SKM-1 (cell line): ENCODE data around the gene COBL.

Source experiments
- DNase-seq: peaks from one replicate; lab custom pipeline; 2025; ENCODE audit not compliant: unreplicated experiment; lab: John Stamatoyannopoulos, UW

The COBL gene

DNA sequence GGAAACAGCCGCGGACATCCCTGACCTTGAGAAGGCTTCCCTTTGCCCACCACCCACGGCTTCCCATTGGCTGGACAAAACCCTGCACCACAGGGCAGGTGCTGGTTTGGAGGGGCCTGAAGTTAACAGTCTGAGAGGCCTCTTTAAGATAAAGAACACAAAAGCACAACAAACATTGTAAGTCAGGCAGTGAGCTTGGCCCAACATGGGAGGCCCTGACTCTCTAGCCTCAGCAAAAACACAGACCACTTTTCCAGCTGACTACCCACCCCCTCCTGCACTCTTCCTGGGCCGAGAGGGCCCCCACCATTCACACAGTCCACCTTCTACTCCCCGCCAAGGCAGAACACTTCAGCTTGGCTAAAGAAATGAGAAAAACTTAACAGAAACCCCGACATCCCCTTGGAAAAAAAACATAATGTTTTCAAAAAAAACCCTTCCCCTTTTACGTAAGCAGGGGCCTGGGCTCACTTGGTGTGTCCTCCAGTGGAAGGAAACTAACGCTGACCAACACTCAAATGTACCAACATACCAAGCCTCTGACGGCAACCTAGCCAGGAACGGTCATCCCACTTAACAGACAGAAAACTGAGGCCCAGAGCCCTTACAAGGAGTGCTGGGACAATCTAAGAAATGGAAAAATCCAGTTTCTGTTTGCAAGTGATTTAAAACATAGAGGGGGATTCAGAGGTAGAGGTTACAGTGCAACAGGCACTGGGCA is 80.9 kb downstream of the COBL start:
- DNase-seq, result no peak

DNA sequence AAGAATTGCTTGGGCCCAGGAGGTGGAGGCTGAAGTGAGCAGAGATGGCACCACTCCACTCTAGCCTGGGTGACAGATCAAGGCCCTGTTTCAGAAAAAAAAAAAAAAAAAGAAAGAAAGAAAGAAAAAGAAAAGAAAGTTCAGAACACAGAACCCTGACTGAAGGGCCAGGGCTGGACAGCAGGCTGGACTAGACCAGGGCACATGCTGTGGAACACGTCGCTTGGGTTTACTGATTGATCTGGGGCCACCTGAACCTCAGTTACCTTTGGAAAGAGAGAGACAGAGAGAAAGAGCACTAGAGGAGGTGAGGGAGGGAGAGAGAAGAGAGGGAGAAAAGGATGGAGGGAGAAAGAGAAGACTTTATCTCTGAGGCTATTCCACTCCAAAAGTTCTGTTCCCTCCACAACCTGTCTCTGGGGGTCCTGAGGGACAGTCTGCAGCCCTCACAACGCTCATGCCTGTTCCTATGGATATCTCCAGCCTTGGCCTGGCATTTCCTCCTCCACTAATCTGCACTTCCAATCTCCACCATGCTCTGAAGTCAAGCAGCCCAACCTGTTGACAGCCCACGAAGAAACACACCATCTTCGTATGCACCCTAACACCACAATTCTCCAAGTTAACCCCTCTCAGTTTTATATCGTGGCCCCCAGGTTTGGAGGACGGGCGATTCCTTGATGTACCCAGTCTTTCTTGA is 81.8 kb downstream of the COBL start:
- no peak for DNase-seq

DNA sequence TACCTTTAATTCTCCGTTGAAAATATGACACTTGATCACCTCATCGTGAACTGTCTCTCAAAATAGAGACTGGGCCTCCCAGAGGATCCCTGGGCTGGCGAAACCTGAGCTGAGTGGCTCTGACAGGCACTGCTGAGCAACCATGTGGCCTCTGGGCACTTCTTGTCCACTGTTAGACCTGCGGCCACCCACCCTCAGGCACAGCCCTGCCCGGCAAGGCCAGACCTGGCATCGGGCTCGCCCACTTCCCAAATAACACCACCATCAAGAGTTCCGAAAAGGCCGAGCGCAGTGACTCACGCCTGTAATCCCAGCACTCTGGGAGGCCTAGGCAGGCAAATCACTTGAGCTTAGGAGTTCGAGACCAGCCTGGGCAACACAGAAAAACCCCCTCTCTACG is 82.5 kb downstream of the COBL start:
- no peak for DNase-seq

- DNase-seq, result no peak
Observed at GRCh38 chr7:51233374-51233773, 83.2 kb downstream of the COBL start.

- DNase-seq, result no peak
Observed at GRCh38 chr7:51230723-51231122, 85.9 kb downstream of the COBL start.

DNA sequence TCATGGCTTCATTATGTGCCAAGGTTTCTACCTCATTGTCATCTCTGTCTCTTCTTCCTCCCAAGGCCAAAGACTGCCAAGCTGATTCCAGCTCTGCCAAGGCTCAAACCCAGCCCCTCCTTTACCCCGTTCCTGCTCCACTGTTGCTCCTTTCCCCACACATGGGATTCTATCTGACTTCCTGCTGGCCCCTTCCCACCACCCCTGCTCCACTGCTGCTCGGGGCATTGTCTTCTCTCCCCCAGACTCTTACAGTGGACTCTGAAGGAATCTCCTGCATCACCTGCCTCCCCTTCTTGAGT is 86.3 kb downstream of the COBL start:
- DNase-seq, result no peak

DNA sequence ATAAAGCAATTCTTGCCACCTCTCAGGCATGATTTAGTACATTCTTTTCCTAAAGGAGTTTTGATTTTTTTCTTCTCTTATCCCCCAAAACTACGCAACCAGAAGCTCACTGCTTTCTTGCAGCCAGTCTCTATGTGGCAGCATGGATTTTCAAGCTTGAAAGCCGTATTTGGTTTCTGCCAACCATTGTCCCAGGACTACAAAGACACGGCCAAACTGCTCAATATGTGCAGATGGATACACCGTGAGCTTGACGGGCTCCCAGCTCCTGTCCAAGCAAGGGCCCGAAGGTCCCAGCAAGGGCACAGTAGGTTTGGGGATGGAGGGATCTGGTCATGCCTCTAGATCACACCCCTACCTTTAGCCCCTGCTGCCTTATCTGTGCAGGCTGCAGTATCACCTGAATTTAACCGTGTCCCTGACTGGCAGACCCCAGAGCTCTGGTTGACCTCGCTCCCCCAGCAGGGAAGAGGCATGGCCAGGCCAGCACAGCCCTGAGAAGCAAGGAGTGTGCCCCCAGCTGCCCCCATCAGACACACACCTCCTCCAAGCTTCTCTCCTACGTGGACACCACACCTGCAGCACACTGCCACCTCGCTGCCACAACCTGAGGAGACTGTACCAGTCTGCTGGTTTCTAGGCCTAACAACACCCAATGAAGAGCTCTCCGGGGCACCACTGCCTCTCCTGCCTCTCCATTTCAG is 86.8 kb downstream of the COBL start:
- DNase-seq, result no peak

DNA sequence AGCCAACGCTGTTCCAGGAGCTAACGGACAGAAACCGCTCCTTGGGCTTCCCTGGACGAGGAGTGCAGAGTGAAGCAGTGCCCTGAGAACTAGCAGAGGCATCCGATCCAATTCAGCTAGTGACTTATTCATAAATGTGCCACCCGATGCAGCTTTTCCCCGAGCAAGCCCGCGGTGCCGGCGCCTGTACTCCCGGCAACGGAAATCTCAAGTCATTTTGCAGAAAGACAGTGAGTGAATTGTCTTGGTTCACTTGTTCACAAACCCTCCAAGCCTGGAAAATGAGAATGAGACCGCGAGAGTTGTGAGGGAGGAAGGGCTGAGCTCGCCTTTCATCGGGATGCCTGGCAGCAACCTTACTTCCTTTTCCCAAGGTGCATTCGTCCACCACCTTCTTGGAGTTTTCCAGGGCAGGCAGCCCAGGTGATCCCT is 87.5 kb downstream of the COBL start:
- no peak for DNase-seq

GRCh38 chr7:51228386-51228958 is 88.1 kb downstream of the COBL start:
- DNase-seq, result peak; percentile 20

GRCh38 chr7:51227861-51228260 is 88.7 kb downstream of the COBL start:
- no peak for DNase-seq

DNA sequence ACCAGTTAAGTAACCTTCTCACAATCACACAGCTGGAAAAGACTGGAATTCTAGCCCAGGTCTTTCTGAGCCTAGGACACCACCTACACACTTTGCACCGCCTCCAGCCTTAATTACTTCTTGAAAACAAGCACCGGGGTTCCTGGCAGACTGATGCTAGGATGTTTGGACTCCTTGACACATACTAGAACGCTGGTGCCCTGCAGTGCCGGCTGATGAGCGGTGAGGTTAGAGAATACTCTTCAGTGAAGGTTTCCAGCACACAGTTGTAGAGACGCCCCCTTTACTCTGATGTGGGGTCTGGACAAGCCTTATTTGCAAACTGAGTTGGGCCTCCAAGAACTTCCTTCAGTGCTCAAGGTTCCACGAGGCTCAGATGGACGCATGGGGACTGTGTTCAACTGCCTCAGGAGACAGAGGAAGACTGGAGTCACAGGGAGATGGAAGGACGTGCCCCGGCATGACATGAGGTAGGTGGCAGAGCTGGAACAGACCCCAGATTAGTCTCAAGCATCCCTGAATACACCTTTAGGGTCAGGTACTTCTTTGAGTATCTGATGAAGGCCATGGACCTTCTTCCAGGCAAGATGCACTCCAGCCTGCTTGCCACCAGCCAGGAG is 89.6 kb downstream of the COBL start:
- DNase-seq, result no peak

GRCh38 chr7:51226063-51226755 is 90.4 kb downstream of the COBL start:
- no peak for DNase-seq

DNA sequence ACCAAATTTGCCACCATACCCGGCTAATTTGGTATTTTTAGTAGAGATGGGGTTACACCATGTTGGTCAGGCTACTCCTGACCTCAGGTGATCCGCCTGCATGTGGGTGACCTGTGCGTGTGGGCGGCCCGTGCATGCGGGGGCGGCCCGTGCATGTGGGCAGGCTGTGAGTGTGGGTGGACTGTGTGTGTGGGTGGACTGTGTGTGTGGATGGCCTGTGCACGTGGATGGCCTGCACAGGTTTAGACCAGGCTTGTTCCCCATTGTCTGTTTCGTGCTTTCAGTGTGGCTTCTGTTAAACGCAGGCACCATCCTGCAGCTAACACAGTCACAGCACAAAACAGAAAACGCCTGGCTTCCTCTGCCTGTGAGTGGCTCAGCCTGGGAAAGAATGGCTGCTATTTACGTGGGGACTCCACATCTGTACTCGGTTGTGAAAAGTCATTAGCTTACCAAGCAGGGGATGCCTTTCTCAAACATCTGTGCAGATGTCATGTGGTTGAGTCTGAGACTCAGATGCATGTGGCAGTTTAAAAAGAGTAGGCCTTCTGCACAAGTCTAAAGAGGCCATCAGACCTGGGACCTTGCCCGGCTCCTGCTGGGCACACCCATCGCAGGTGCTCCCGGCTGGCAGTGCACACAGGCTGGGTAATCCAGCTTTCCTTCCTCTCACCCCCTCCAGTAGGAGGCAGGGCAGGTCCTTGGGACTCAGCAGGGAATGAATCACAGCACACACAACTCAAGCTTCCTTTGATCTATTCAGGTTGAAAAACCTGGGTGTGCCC is 91.6 kb downstream of the COBL start:
- no peak for DNase-seq

DNA sequence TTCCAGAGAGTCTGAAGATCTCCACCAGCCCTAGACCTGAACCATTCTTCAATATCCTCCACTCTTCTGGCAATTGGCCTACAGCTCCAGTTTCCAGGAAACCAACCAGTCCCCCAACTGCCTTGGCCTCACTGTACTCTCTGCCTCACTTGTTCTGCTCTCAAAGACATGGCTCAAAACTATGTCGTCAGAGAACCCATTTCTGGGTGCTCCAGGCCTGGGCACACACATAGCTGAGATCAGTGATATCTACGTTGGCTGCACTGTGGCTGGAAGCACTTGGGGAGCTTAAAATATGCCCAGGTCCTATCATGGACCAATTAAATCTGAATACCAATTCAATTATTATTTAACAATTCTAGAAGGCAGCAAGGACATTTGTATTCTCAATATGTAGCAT is 93.1 kb downstream of the COBL start:
- DNase-seq, result no peak

DNA sequence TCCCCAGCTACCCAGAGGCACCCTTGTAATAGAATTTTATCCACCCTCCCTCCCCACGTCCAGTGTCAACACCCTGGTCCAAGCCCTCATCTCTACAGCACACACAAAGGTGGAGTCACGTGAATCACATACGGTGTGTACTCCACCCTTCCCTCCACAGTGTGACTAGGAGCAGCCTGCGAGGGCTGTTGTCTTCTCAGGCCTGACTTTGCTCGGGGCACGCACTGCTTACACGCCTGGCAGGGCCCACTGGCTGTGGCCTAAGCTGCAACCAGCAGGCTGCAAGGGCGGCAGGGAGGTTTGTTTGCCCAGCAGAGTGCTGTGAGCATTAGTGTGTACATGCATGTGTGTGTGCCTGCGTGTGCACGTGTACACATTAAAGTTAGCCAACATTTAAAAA is 93.7 kb downstream of the COBL start:
- DNase-seq, result no peak

- no peak for DNase-seq
Observed at GRCh38 chr7:51220226-51220625, 96.4 kb downstream of the COBL start.

DNA sequence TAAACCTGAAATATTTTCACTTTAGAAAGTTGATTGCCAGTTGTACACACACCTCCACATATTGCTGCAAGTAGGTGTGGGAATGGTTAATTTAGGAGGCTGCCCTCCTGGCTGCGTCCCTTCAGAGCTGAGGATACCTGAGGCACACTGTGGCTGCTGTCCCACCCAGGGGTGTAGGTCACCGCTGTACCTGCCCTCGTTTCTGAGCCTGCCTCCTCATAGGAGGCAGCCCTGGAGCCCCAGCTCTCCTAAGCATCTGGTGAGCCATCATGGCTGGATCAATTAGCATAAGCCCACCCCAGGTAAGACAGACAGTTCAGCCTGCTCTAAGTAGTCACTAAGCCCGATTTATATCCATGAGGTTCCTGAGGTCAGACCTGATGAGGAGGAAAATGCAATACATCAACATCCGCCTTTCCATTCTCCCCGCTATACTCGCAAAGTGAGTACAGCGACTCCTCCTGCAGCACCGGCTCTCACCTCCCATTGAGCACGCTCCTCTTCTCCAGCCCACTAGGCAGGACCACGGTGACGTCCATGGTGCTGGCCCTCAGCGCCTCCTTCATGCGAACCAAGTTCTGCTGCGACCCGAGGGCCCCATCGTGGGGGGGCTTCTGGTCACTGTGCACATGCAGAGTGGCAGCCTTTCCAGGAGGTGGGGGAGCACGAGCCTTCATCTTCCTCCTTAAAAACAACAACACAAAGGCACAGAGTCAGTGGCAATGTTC is 97.2 kb downstream of the COBL start:
- DNase-seq, result no peak

- DNase-seq, result no peak
Observed at GRCh38 chr7:51217804-51218203, 98.8 kb downstream of the COBL start.

GRCh38 chr7:51214098-51214497 is 102.5 kb downstream of the COBL start:
- DNase-seq, result no peak

DNA sequence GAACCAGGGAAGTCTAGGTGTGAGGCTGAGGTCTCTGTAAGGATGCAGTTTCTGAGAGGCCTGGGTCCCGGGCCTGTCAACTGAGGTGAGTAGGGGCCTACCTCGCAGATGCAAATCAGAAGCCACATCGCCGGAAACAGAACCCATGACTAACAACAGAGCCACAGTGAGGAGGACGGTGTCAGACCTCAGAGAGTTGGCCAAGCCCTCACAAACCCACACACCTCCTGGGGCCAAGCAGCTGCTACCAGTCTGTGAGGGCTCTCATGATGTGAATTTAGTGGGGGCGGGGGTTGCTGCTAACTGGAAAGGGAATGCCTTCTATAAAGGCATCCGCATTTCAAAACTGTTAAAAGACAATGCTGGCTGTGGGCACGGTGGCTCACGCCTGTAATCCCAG is 103.0 kb downstream of the COBL start:
- no peak for DNase-seq
